GM12873 (cell line): ENCODE measurements around the gene ZNF100.

Experiments
- CTCF ChIP-seq: IDR thresholded peaks from 2 replicates; pipeline ENCODE4 v1.5.1; 2012; ENCODE audit warnings: low read depth, mild to moderate bottlenecking, moderate library complexity, low read length, control low read depth; ENCODE audit not compliant: insufficient read depth; ENCODE audit errors: missing control alignments

Gene ZNF100

DNA sequence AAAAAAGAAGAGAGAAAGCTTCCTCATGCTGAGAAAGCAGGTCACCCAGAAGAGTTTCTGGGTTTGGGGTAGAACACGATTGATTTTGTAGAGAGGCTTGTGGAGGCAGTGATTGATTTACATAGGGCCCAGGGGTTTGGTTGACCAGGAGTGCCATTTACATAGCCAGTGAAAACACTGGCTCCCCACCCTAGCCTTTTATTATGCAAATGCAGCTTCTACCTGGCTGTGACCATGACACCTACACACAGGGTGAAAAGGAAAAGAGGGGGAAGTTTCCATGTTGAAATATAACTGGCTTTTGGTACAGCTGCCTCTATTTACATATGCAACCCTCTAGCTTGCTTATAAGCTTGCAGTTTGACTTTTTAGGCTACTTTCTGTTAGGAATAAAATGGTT, 62.0 kb downstream of the ZNF100 start:
- no peak for TF ChIP-seq CTCF

GRCh38 chr19:21704320-21704719, 63.1 kb downstream of the ZNF100 start:
- TF ChIP-seq CTCF: no peak

- TF ChIP-seq CTCF: no peak
Measured at GRCh38 chr19:21699197-21699596, 68.2 kb downstream of the ZNF100 start.

DNA sequence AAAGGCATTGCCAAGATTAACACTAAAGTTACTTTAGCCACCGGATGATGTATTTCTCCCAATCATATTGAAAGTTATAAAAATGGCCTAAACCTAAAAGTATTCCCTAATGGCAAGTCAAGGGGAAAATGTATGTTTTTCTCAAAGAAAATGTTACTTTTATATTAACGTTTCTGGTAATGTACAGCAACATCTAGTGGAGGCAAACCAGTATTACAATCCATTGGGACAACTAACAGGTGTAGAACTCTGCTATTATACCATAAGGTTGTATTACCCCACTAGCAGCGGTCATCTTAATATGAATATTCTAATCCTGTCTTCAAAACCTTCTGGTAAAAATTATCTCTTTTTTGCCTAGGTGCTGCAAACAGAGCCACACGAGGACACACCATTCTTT, 69.2 kb downstream of the ZNF100 start:
- TF ChIP-seq CTCF: peak; percentile 41

DNA sequence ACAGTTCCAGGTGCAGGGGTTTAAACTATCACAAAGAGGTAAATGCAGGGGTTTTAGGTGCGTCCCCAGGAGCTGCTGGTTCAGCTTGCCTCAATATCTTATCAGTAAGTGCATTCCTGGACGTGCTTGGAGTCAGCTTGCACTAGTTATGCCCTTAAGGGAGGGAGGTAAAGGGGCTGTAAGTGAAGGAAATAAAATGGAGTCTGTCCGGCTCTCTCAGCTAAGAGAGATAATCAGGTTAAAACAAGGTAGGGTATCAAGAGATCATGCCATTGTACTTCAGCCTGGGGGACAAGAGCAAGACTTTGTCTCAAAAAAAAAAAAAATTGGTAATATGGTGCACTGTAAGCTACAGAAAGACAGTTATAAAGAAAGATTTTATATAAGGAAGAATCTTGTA, 69.7 kb downstream of the ZNF100 start:
- no peak for TF ChIP-seq CTCF

DNA sequence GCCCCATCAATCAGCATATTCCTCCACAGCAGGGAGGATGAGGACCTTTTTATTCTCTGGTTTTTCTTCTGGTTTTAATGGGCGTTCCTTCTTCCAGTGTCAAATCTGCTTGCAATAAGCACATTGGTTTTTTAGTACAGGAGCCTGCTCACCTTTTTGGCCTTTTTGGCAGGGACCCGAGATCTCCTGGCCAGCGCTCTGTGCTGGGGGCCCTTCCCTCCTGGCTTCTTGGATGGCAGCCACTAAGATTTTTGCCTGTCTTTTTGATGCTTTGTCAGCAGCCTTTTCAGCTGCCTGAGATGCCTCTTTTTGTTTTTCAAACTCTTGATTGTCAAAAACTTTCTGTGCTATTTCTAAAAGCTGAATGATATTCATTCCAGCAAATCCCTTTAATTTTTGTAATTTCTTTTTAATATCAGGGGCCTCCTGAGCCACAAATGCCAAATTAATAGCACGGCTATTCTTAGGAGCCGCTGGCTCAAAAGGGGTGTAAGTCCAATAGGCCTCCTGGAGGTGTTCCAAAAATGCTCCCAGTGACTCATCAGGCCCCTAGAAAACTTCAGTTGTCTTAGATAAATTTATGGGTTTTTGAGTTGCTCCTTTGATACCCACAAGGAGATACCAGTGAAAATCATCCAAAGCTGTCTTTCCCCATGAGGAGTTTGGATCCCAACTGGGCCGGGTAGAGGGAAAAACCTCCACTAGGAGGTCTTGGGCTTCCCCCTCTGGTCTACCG, 73.0 kb downstream of the ZNF100 start:
- TF ChIP-seq CTCF: no peak

GRCh38 chr19:21693399-21693798, 74.0 kb downstream of the ZNF100 start:
- no peak for TF ChIP-seq CTCF
